Stimulated activated naive CD8-positive, alpha-beta T cell treated with anti-CD3 and anti-CD28 coated beads, Interleukin-15, Interleukin-2, amounts not matched to agents 100 ng/mL and 50 ng/mL, for 24 hours (primary cell): ENCODE data around the gene KIAA2012.

Experiments
- H3K27ac Mint-ChIP-seq: one replicate; pipeline ENCODE4 v1.8.0; 2021; ENCODE audit warnings: mild to moderate bottlenecking, mixed read lengths
- H3K27me3 Mint-ChIP-seq: one replicate; pipeline ENCODE4 v1.8.0; 2021; ENCODE audit warnings: mixed read lengths
- H3K36me3 Mint-ChIP-seq: one replicate; pipeline ENCODE4 v1.8.0; 2021; ENCODE audit warnings: low read depth, mixed read lengths
- H3K4me1 Mint-ChIP-seq: one replicate; pipeline ENCODE4 v1.8.0; 2021; ENCODE audit warnings: low read depth, mixed read lengths
- H3K4me3 Mint-ChIP-seq: one replicate; pipeline ENCODE4 v1.8.0; 2021; ENCODE audit warnings: mild to moderate bottlenecking, mixed read lengths
- H3K9me3 Mint-ChIP-seq: one replicate; pipeline ENCODE4 v1.8.0; 2021; ENCODE audit warnings: mixed read lengths

The KIAA2012 gene

GRCh38 chr2:202090530-202090929, 17.5 kb downstream of the KIAA2012 start:
- peaks cover 4% of the 10 kb centered on the region for H3K27me3 Mint-ChIP-seq
- no peak overlapping the region for H3K4me3 Mint-ChIP-seq
- H3K9me3 Mint-ChIP-seq, result no peaks in the 10 kb centered on the region
- H3K27ac Mint-ChIP-seq, result no peak overlapping the region
- H3K4me1 Mint-ChIP-seq, result no peaks in the 10 kb centered on the region
- no peaks in the 10 kb centered on the region for H3K36me3 Mint-ChIP-seq

DNA sequence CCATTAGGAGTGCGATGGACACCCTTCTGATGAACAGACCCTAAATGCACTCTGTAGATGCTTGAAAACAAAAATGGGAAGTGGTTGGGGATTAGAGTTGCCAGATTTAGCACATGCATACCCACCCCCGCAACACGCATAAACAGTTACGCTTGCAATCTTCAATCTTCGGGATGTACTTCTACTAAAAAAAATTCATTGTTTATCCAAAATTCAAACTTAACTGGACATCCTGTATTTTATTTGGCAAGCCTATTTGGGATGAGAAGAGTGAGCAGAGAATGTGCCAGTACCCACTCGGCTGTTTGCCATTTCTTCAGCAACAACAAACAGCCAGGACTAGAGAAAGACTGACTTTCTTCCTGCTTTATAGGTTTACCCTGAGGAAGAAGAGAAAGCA, 18.4 kb downstream of the KIAA2012 start:
- H3K4me3 Mint-ChIP-seq, result no peak overlapping the region
- peaks cover 4% of the 10 kb centered on the region for H3K27me3 Mint-ChIP-seq
- no peaks in the 10 kb centered on the region for H3K4me1 Mint-ChIP-seq
- H3K27ac Mint-ChIP-seq, result no peak overlapping the region
- no peaks in the 10 kb centered on the region for H3K9me3 Mint-ChIP-seq
- H3K36me3 Mint-ChIP-seq, result no peaks in the 10 kb centered on the region

GRCh38 chr2:202094426-202094986, 21.5 kb downstream of the KIAA2012 start:
- Mint-ChIP-seq H3K27ac (no peak overlapping the region), H3K27me3 (peaks cover 4% of the 10 kb centered on the region), H3K4me1 (no peaks in the 10 kb centered on the region), H3K4me3 (no peak overlapping the region), H3K9me3 (no peaks in the 10 kb centered on the region), H3K36me3 (no peaks in the 10 kb centered on the region)

DNA sequence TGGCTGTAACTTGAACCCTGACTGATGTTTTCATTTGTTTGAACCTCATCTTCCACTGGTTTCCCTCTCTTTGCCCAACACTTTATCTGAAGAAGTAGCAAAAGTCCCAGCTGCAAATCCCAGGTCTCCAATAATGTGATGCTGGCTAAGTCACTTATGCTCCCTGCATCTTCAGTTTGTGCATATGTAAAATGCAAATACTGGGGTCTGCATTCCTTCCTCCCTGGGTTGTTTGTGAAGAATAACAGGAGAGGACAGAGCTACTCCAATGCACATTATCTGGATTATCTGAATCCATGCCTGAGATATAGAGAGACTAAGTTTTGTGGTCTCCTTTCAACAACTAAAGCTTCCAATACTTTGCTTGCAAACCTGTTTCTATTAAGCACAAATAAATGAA, 22.2 kb downstream of the KIAA2012 start:
- no peaks in the 10 kb centered on the region for H3K4me1 Mint-ChIP-seq
- H3K9me3 Mint-ChIP-seq, result no peaks in the 10 kb centered on the region
- no peak overlapping the region for H3K27ac Mint-ChIP-seq
- peaks cover 4% of the 10 kb centered on the region for H3K27me3 Mint-ChIP-seq
- H3K4me3 Mint-ChIP-seq, result no peak overlapping the region
- H3K36me3 Mint-ChIP-seq, result no peaks in the 10 kb centered on the region

- Mint-ChIP-seq H3K9me3 (no peaks in the 10 kb centered on the region), H3K27me3 (peaks cover 4% of the 10 kb centered on the region), H3K4me1 (no peaks in the 10 kb centered on the region), H3K4me3 (no peak overlapping the region), H3K27ac (no peak overlapping the region), H3K36me3 (no peaks in the 10 kb centered on the region)
Observed at GRCh38 chr2:202096736-202097135, 23.7 kb downstream of the KIAA2012 start.

- Mint-ChIP-seq H3K4me1 (no peaks in the 10 kb centered on the region), H3K4me3 (no peak overlapping the region), H3K36me3 (no peaks in the 10 kb centered on the region), H3K9me3 (no peaks in the 10 kb centered on the region), H3K27ac (no peak overlapping the region), H3K27me3 (peaks cover 4% of the 10 kb centered on the region)
Observed at GRCh38 chr2:202098291-202098690, 25.2 kb downstream of the KIAA2012 start.

GRCh38 chr2:202099515-202099914, 26.5 kb downstream of the KIAA2012 start:
- Mint-ChIP-seq H3K27ac (no peak overlapping the region), H3K4me1 (no peaks in the 10 kb centered on the region), H3K9me3 (no peaks in the 10 kb centered on the region), H3K36me3 (no peaks in the 10 kb centered on the region), H3K4me3 (no peak overlapping the region), H3K27me3 (no peaks in the 10 kb centered on the region)

- Mint-ChIP-seq H3K27ac (no peak overlapping the region), H3K36me3 (no peaks in the 10 kb centered on the region), H3K9me3 (no peaks in the 10 kb centered on the region), H3K4me3 (no peak overlapping the region), H3K27me3 (no peaks in the 10 kb centered on the region), H3K4me1 (no peaks in the 10 kb centered on the region)
Observed at GRCh38 chr2:202100176-202100575, 27.1 kb downstream of the KIAA2012 start.

GRCh38 chr2:202101026-202101579, 28.0 kb downstream of the KIAA2012 start:
- H3K9me3 Mint-ChIP-seq, result no peaks in the 10 kb centered on the region
- no peak overlapping the region for H3K27ac Mint-ChIP-seq
- no peak overlapping the region for H3K4me3 Mint-ChIP-seq
- no peaks in the 10 kb centered on the region for H3K27me3 Mint-ChIP-seq
- no peaks in the 10 kb centered on the region for H3K4me1 Mint-ChIP-seq
- no peaks in the 10 kb centered on the region for H3K36me3 Mint-ChIP-seq

GRCh38 chr2:202102425-202103000, 29.5 kb downstream of the KIAA2012 start:
- Mint-ChIP-seq H3K9me3 (no peaks in the 10 kb centered on the region), H3K36me3 (no peaks in the 10 kb centered on the region), H3K4me3 (no peak overlapping the region), H3K4me1 (no peaks in the 10 kb centered on the region), H3K27ac (no peak overlapping the region), H3K27me3 (no peaks in the 10 kb centered on the region)

- H3K27me3 Mint-ChIP-seq, result no peaks in the 10 kb centered on the region
- no peaks in the 10 kb centered on the region for H3K4me1 Mint-ChIP-seq
- no peak overlapping the region for H3K4me3 Mint-ChIP-seq
- no peaks in the 10 kb centered on the region for H3K36me3 Mint-ChIP-seq
- no peak overlapping the region for H3K27ac Mint-ChIP-seq
- no peaks in the 10 kb centered on the region for H3K9me3 Mint-ChIP-seq
Observed at GRCh38 chr2:202104286-202104870, 31.3 kb downstream of the KIAA2012 start.

DNA sequence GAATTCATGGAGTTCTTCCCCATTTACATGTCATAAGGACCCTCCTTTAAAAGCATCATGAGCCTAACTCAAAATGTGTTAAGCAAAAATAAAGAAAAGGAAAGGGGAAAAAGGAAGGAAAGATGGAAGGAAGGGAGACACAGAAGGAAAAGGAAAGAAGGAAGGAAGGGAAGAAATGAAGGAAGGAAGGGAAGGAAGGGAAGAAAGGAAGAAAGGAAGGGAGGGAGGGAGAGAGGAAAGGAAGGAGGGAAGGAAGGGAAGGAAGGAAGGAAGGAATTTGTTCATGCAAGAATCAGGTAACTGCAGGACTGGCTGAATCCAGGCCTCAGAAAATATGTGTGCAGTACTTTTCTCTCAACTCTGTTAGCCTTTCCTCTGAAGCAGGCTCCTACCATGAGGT, 32.0 kb downstream of the KIAA2012 start:
- H3K27me3 Mint-ChIP-seq, result no peaks in the 10 kb centered on the region
- H3K36me3 Mint-ChIP-seq, result no peaks in the 10 kb centered on the region
- H3K4me1 Mint-ChIP-seq, result no peaks in the 10 kb centered on the region
- H3K27ac Mint-ChIP-seq, result no peak overlapping the region
- H3K4me3 Mint-ChIP-seq, result no peak overlapping the region
- no peaks in the 10 kb centered on the region for H3K9me3 Mint-ChIP-seq

DNA sequence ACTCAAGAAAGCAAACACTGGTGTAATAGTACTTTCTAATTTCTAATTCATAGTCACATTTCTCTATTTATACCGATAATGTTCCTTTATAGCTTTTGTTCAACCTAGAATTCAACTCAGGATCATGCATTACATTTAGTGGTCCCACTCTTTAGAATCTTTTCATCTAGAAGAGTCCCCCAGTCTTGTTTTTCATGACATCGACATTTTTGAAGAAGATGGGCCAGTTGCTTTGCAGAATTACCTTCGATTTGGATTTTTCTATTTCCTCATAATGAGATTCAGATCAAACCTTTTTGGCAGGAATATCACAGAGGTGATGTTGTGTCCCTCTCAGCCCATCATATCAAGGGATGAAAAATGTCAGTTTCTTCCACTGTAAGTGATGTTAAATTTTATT, 35.3 kb downstream of the KIAA2012 start:
- no peaks in the 10 kb centered on the region for H3K9me3 Mint-ChIP-seq
- no peak overlapping the region for H3K27ac Mint-ChIP-seq
- H3K27me3 Mint-ChIP-seq, result no peaks in the 10 kb centered on the region
- no peak overlapping the region for H3K4me3 Mint-ChIP-seq
- no peaks in the 10 kb centered on the region for H3K4me1 Mint-ChIP-seq
- H3K36me3 Mint-ChIP-seq, result no peaks in the 10 kb centered on the region

DNA sequence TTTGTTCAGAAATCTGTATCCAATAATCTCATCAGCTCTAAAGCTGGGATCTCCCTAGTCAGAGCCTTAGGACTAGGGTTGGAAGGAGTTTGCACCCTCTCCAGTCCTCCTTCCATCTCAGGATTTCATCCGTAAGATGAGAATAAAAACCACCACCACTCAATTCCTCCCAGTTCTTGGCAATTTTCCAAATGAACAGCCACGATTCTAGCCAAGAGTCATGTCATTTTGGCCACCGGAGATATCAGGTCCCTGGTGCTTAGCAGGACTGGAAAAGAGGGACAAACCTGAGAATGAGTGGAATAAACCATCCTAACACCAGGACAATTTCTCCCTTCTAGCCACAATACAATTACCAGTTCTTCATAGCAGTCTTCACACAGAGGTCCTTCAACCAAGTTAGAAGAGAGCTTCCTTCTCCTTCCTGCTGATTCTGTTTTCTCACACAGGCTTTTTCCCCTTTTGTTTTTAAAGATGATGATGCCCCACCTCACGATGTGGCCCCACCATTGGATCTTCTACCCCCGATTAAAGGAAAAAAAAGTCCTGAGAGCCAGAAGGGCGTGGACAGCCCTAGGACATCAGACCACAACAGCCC, 36.2 kb downstream of the KIAA2012 start:
- Mint-ChIP-seq H3K9me3 (no peaks in the 10 kb centered on the region), H3K36me3 (no peaks in the 10 kb centered on the region), H3K4me3 (no peak overlapping the region), H3K27ac (no peak overlapping the region), H3K4me1 (no peaks in the 10 kb centered on the region), H3K27me3 (no peaks in the 10 kb centered on the region)

- no peaks in the 10 kb centered on the region for H3K36me3 Mint-ChIP-seq
- no peaks in the 10 kb centered on the region for H3K27me3 Mint-ChIP-seq
- H3K27ac Mint-ChIP-seq, result no peak overlapping the region
- no peaks in the 10 kb centered on the region for H3K4me1 Mint-ChIP-seq
- no peak overlapping the region for H3K4me3 Mint-ChIP-seq
- H3K9me3 Mint-ChIP-seq, result no peaks in the 10 kb centered on the region
Observed at GRCh38 chr2:202109737-202110184, 36.7 kb downstream of the KIAA2012 start.
